Fibroblast of skin of back (primary cell): Measurements from ENCODE around the gene HAUS5. TPM values are rescaled to one million over a fixed set of nuclear protein-coding genes. Genes with fewer than 3 reads are reported as not detected.
"Not testable (repeated sequence)": the region's sequence is repeated elsewhere in the genome, so short reads cannot be mapped to it uniquely, and the experiment has no call there.

Experiments used
- DNase-seq: peaks from one replicate; pipeline ENCODE4 v3.0.0-alpha.2; 2013
- polyA plus RNA-seq, 2 experiments: library from polyadenylated mRNA; unstranded; fragments of 120-200 nt; gene quantifications; one replicate each; pipeline ENCODE4 v1.2.1, GENCODE V29; 2013; ENCODE audit not compliant: insufficient read length in 2 of 2

HAUS5 gene
- 14.2 TPM for polyA plus RNA-seq (2013, experiment 1 of 2; ENCODE audit: insufficient read length)
- 6.4 TPM for polyA plus RNA-seq (2013, experiment 2 of 2; ENCODE audit: insufficient read length)

- peak; percentile 90 for DNase-seq
These were observed at the start of gene HAUS5 for GRCh38 chr19:35612559-35613321. Gene HAUS5 (plus strand): TSS chr19:35612735. CDS start chr19:35612795, 60 bp downstream.

- no peak for DNase-seq
These were observed 49.8 kb upstream of the HAUS5 start for GRCh38 chr19:35562776-35563175.

- no peak for DNase-seq
These were observed 49.2 kb upstream of the HAUS5 start, which contains the start of gene ATP4A for GRCh38 chr19:35563207-35563829. Gene ATP4A (minus strand): TSS chr19:35563658. CDS start chr19:35563629, 29 bp downstream.

GRCh38 chr19:35565016-35565856, 47.3 kb upstream of the HAUS5 start:
- no peak for DNase-seq

- DNase-seq = no peak
These were observed 45.8 kb upstream of the HAUS5 start for GRCh38 chr19:35566738-35567137.

GRCh38 chr19:35569281-35569781, 43.2 kb upstream of the HAUS5 start:
- DNase-seq = no peak

- DNase-seq = no peak
These were observed 41.0 kb upstream of the HAUS5 start for GRCh38 chr19:35571406-35571965.

- DNase-seq = no peak
These were observed 34.6 kb upstream of the HAUS5 start for GRCh38 chr19:35577918-35578317.

- no peak for DNase-seq
These were observed 33.8 kb upstream of the HAUS5 start for GRCh38 chr19:35578707-35579106.

GRCh38 chr19:35582760-35583159, 29.8 kb upstream of the HAUS5 start:
- no peak for DNase-seq

- DNase-seq = no peak
These were observed 26.7 kb upstream of the HAUS5 start, which contains the start of gene PMIS2 for GRCh38 chr19:35585848-35586247. Gene PMIS2 (plus strand): TSS chr19:35586173. CDS start chr19:35586260, 87 bp downstream.

- no peak for DNase-seq
These were observed 25.2 kb upstream of the HAUS5 start for GRCh38 chr19:35587321-35587720.

- DNase-seq = no peak
These were observed 21.7 kb upstream of the HAUS5 start for GRCh38 chr19:35590875-35591274.

GRCh38 chr19:35592226-35592625, 20.3 kb upstream of the HAUS5 start:
- no peak for DNase-seq

GRCh38 chr19:35595026-35595425, 17.5 kb upstream of the HAUS5 start:
- DNase-seq = not testable (repeated sequence)

- DNase-seq = no peak
These were observed 16.6 kb upstream of the HAUS5 start for GRCh38 chr19:35595928-35596327.

GRCh38 chr19:35596366-35596999, 16.1 kb upstream of the HAUS5 start:
- no peak for DNase-seq

- DNase-seq = no peak
These were observed 10.6 kb upstream of the HAUS5 start for GRCh38 chr19:35601971-35602370.

GRCh38 chr19:35604436-35604835, 8.1 kb upstream of the HAUS5 start:
- DNase-seq = not testable (repeated sequence)

- DNase-seq = not testable (repeated sequence)
These were observed 5.4 kb upstream of the HAUS5 start for GRCh38 chr19:35607170-35607569.

- DNase-seq = no peak
These were observed 4.9 kb upstream of the HAUS5 start for GRCh38 chr19:35607661-35608060.

GRCh38 chr19:35608251-35608650, 4.3 kb upstream of the HAUS5 start:
- DNase-seq = no peak
